GM18505 (cell line): ENCODE results near the gene ULBP3.
"Not testable (repeated sequence)": the region's sequence is repeated elsewhere in the genome, so short reads cannot be mapped to it uniquely, and the experiment has no call there.

Experiments used
- ATAC-seq: cut with Tn5 transposase; IDR thresholded peaks from one replicate; pipeline ENCODE4 v1.9.1; 2021; ENCODE audit not compliant: unreplicated experiment
- POLR2A ChIP-seq: IDR thresholded peaks from 4 replicates; pipeline ENCODE4 v1.6.1; 2011; ENCODE audit warnings: borderline replicate concordance; ENCODE audit not compliant: insufficient read depth, insufficient read length; ENCODE audit errors: extremely low read depth

The ULBP3 gene

DNA sequence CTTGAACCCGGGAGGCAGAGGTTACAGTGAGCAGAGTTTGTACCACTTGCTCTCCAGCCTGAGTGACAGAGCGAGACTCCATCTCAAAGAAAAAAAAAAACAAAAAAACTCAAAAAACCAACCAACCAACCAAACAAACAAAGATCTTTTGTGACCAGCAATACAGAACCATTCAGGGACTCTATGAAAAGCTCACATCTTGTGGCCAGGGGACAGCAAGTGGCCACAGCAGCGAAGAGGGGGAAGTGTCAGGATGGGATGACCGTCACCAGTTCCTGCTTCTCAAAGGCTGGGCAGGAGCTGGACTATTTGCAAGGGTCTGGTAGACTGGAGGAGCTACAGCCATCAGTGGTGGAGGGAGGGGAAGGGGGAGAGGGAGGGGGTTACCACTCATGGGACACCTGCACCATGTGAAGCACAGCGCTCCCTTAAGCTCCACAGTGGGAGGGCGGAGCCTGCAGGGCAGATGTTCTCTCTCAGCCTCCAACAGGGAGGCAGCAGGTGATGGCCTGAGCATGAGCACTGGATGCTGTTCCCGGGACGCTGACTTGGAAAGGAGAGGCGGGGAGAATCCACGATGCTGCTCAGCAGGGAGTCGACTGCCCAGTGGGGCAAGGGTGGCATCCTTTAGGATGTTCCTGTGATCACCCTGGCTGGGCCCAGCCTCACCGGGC is 19.7 kb upstream of the ULBP3 start:
- TF ChIP-seq POLR2A: no peak
- no peak for ATAC-seq

DNA sequence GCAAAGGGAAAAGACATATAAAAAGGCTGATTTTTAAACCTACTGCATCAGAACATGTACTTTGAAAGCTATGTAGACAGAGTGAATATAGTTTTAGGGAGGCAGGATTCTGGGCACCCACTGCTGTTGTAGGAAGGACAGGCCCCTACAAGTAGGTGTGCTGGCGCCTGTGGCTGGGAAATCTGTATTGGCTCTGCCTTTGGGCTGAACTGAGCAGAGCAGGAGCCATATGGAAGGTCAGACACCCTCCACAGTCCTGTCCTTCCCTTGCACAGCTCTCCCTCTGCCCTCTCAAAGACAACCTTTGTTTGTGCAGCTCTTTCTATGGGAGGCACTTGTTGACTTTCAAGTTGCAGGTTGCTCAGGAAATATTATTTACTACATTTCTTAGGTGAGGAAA is 18.4 kb upstream of the ULBP3 start:
- no peak for TF ChIP-seq POLR2A
- no peak for ATAC-seq

DNA sequence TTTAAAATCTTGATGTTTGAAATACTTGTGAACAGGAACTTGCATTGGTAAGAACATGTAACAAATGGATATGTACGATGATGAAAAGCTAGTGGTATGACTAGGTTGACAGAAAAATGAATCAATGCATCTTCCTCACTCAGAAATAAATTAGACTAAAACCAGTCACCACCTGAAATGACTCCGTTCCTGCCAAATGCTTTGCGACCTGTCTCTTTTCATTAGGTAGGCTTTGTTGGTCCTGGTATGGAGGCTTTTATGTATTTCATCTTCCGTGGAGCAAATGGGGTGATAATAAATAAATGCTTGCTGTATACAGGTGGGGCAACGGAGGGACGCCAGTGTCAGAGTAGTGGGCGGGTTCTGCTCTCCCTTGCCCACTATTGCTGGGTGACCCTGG is 17.1 kb upstream of the ULBP3 start:
- no peak for TF ChIP-seq POLR2A
- no peak for ATAC-seq

DNA sequence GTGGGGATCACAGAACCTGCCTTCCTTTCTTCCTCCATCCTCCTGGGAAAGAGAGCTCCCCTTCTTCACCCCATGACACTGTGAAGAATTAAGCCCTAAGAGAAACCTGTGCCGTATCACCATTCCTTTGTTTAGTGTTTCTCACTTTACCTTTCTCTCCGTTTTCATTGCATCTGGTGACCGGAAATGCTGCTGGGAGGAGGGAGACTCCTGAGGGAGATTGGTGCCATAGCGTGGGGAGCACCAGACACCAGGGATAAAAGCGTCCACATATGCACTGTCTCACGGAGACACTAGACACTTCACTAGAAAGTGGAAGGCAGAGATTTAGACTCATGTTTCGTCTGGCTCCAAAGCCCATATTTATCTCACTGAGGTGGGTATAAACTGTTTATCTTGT is 15.5 kb upstream of the ULBP3 start:
- TF ChIP-seq POLR2A: no peak
- ATAC-seq: no peak

DNA sequence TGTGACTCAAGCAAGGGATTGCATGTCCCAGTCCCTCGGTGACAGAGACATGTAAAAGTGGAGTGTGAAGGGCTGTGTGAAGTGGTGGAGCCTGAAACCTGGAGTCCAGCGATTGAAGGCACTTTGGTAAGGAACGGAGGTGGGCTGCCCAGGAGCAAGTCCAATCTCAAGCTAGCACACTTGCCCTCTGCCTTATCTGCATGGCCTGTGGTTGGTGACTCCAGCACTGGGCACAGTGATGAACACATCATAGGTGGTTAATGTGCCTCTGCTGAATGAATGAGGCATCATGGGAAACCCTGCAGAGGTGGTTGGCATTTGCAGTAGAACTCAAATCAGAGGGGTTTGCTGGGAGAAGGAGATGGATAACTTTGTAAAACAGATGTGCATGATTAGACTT is 14.9 kb upstream of the ULBP3 start:
- TF ChIP-seq POLR2A: no peak
- ATAC-seq: no peak

DNA sequence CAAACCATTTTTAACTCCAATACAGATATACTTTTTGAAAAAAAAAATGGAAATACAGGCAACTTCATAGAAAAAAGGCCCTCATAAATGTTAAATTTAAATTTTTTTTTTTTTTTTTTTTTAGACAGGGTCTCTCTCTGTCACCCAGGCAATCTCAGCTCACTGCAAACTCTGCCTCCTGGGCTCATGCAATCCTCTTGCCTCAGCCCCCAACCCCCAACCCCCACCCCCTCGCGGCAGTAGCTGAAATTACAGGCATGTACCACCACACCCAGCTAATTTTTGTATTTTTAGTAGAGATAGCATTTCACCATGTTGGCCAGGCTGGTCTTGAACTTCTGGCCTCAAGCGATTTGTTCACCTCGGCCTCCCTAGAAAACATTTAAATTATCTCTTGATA is 12.8 kb upstream of the ULBP3 start:
- no peak for TF ChIP-seq POLR2A
- ATAC-seq: no peak

DNA sequence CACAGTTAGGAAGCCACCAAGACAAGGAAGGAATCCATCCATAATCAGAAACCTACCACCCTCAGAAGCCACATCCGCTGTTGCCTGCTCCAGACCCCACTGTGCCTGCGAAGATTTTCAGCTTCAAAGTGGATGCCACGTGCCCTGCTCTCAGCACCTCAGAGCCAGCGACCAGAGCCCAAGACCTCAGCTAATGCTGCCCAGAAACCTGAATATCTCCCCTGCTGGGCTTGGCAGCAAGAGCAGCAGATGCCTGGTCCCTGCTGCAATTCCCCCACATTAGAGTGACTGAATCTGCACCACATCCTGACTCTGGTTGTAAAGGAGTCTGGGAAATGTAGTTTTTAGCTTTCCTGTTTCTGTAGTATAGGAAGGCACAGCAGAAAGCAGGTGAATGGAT is 10.7 kb upstream of the ULBP3 start:
- TF ChIP-seq POLR2A: no peak
- no peak for ATAC-seq

DNA sequence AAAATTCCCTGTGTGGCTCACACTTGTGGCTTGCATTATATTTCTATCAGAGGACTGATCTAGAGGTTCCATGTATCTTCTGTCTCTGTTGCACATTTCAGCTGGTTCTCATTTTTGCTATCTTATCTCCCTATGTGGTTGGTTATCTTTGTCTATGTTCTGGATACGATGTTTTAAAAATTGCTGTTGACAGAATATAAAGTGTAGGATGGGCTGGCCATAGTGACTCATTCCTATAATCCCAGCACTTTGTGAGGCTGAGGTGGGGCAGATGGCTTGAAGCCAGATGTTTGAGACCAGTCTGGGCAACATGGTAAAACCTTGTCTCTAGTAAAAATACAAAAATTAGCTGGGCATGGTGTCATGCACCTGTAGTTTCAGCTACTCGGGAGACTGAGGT is 9.9 kb upstream of the ULBP3 start:
- no peak for ATAC-seq
- TF ChIP-seq POLR2A: no peak

DNA sequence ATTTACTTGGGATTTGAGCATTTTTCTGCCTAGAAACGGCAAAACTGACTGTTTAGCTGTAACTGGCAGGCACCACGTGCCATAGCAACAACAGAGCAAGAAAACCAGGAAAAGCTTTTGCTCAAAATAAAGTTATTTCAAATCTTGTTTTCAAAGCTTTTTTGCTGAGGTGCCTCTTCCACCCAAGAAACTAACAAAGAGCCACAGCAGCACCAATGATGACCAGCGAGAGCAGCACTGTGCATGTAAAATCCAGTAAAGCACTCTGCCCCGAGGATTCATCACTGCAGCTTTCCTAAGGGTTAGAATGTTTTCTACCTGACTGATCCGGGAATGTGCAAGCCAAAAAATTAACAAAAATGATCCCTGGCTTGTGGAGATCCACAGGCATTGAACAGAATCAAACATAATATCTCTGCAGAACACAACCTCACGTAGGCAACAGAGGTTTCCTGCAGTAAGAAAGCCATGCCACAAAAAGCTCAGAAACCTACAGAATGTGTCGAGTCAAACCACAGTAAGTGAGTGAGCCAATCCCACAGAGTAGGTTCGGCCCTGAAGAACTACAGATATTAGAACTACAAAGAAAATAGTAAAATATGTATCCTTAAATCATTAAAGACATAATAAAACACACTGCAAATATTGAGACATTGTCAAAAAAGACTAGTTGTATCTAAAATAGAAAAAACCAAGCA is 7.4 kb upstream of the ULBP3 start:
- no peak for ATAC-seq

DNA sequence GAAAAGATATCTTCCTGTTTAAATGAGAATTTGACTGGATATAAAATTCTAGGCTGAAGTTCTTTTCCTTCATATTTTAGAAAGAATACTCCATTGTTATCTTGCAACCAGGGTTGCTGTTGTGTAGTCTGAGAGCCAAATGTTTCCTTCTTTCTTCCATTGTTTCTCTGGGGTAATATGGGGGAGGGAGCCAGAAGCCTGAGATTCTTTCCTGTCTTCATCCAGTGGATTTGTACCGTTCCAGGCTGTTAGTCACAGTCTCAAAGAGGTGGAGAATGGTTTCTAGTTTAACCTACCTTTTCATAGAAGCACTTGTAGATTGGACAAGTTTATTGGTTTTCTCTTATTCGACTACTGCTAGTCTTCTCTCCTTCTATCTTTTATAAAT is 6.1 kb upstream of the ULBP3 start:
- TF ChIP-seq POLR2A: no peak
- ATAC-seq: no peak

More for the DNA sequence above, 7.4 kb upstream of the ULBP3 start:
- no peak for TF ChIP-seq POLR2A

DNA sequence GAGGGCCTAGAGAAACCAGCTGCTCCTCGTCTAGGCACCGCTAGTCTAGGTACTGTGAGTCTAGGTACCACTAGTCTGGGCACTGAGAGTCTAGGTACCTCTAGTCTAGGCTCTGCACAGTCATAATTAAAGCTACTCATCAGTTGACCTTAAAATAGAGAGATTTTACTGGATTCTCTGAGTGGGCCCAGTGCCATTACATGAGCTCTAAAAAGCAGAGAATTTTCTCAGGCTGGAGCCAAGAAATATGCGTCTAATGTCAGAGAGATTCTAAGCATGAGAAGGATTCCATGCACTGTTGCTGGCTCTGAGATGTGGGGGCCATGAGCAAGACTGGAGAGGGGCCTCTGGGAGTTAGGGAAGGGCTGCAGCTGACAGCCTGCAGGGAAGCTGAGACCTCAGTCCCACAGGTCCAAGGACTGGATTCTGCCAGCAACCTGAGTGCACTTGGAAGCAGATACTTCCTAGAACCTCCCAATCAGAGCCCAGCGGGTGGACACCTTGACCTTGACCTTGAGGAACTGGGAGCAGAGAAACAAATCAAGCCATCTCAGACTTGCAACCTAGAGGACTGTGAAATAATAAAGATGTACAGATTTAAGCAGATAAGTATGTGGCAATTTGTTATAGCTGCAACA is 5.6 kb upstream of the ULBP3 start:
- ATAC-seq: not testable (repeated sequence)

DNA sequence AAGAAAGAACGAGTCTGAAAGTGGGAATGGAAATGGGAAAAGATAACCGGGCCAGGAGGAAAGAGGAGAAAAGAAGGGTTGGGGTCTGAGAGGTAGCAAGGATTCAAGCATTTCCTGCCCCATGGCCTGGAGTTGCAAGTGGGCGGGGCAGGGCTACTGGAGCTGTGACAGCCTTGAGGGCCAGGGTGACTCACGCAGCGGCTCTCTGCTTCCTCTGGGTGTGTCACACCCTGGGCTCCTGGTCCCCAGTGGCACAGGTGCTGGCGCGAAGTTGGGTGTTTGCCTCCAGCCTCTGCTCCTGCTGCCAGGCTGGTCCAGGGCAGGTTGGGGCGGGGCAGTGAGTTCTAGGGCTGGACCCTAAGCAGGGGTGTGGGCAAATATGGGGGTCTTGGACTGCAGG is 3.3 kb upstream of the ULBP3 start:
- ATAC-seq: no peak
- TF ChIP-seq POLR2A: no peak

DNA sequence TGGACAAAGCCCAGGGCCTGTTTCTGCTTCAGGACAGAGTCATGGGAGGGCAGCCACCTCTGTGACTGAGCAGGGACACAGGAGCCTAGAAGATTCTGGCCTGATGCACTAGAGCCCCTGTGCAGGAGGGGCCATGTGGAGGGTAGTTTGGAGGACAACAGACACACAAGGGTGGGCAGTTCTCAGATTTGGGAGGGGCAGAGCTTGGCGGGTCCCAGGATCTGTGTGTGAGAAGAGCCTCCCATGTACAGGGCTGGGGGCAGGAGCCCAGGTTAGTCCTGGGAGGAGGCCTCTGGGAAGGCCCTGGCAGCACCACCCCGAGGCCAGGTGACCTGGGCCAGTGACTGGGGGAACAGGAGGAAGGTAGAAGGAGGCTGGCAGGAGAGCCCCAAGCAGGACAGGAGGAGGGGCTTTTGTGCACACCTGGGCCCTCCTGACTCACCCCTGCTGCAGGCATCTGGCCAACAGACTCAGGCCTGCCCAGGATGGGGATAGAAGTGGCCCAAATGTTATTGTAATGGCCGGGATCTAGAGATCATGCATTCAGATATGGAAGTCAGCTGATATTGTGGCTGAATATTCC is 1.4 kb upstream of the ULBP3 start:
- ATAC-seq: no peak
- no peak for TF ChIP-seq POLR2A

DNA sequence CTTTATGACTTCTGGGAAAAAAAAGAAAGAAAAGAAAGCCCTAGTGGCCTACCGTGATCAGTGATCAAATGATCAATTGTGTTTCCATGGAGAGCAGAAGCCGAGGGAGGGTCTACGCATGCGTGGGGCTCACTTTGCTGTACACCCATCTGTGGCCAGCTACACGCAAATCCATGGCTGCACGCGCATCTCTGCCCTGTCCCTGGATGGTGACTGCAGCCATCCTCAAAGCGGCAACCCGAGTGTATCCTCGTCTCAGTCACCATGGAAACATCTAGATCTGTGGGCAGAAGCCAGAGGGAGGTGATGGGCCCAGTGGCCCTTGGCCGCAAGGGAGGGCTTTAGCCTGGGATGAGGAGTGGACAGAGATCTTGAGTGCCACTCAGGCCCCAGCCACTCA is 785 bp upstream of the ULBP3 start:
- TF ChIP-seq POLR2A: no peak
- ATAC-seq: no peak
